K562 (cell line): ENCODE results near the gene CERS6. TPM values are rescaled to one million over a fixed set of nuclear protein-coding genes. Genes with fewer than 3 reads are reported as not detected.

Experiments used
- ARID2 ChIP-seq: fragments of 450-650 bp; IDR thresholded peaks from 2 replicates; pipeline ENCODE4 v1.6.1; 2017; ENCODE audit warnings: antibody characterized with exemption, mild to moderate bottlenecking
- ELF1 ChIP-seq: fragments of 200-800 bp; sonication (Bioruptor generic); IDR thresholded peaks from 2 replicates; pipeline ENCODE4 v1.6.1; 2016; ENCODE audit warnings: missing genetic modification characterization, missing compliant biosample characterization
- ELK3 ChIP-seq: fragments of 450-650 bp; formaldehyde crosslinking; IDR thresholded peaks from 2 replicates; pipeline ENCODE4 v1.4.0; 2020; ENCODE audit warnings: mild to moderate bottlenecking
- FOS ChIP-seq: IDR thresholded peaks from 3 replicates; pipeline ENCODE4 v1.6.1; 2011; ENCODE audit not compliant: insufficient read length; ENCODE audit errors: extremely low read depth
- GABPA ChIP-seq: fragments of 200-800 bp; sonication (Bioruptor generic); conservative IDR thresholded peaks from 2 replicates; pipeline ENCODE4 v1.6.1; 2016; ENCODE audit warnings: low read depth, missing genetic modification characterization, missing compliant biosample characterization
- HMGXB4 ChIP-seq: sonication (generic); formaldehyde crosslinking; IDR thresholded peaks from 2 replicates; pipeline ENCODE4 v1.8.1; 2023; ENCODE audit warnings: mild to moderate bottlenecking, missing genetic modification reagents
- KAT8 ChIP-seq: fragments of 450-650 bp; IDR thresholded peaks from 2 replicates; pipeline ENCODE4 v1.6.1; 2016; ENCODE audit warnings: low read depth, mild to moderate bottlenecking
- MCM3 ChIP-seq: fragments of 450-650 bp; IDR thresholded peaks from 2 replicates; pipeline ENCODE4 v1.6.1; 2016
- PHTF2 ChIP-seq: fragments of 250-450 bp; sonication (Bioruptor Pico); IDR thresholded peaks from 2 replicates; pipeline ENCODE4 v1.5.0; 2021; ENCODE audit warnings: mild to moderate bottlenecking
- RERE ChIP-seq: sonication (generic); formaldehyde crosslinking; IDR thresholded peaks from 2 replicates; pipeline ENCODE4 v1.8.0; 2023; ENCODE audit warnings: missing genetic modification reagents, mild to moderate bottlenecking, borderline replicate concordance
- SIN3B ChIP-seq: fragments of 450-650 bp; IDR thresholded peaks from 2 replicates; pipeline ENCODE4 v1.6.1; 2017; ENCODE audit warnings: low read depth, mild to moderate bottlenecking, moderate library complexity
- SNRNP70 ChIP-seq: fragments of 200-400 bp; formaldehyde crosslinking; optimal IDR thresholded peaks from 2 replicates; pipeline ENCODE3; 2017; ENCODE audit warnings: low read depth, low read length
- SRF ChIP-seq, 2 experiments: fragments of 250-450, 450-650 bp in 1 of 2; sonication (Bioruptor Pico) in 1 of 2; sonication (generic) in 1 of 2; formaldehyde crosslinking; IDR thresholded peaks; 2 replicates each; pipeline versions ENCODE4 v1.5.0 to v1.5.1; 2020 to 2022; ENCODE audit warnings: mild to moderate bottlenecking in 1 of 2, missing genetic modification reagents in 1 of 2
- THRA ChIP-seq: fragments of 450-650 bp; IDR thresholded peaks from 2 replicates; pipeline ENCODE4 v1.6.1; 2017; ENCODE audit warnings: mild to moderate bottlenecking, moderate library complexity
- ZNF217 ChIP-seq: sonication (generic); formaldehyde crosslinking; IDR thresholded peaks from 2 replicates; pipeline ENCODE4 v1.8.0; 2022; ENCODE audit warnings: mild to moderate bottlenecking, missing genetic modification reagents
- ZNF324 ChIP-seq: fragments of 250-450 bp; sonication (Bioruptor Pico); IDR thresholded peaks from 2 replicates; pipeline ENCODE4 v1.4.0; 2020; ENCODE audit warnings: mild to moderate bottlenecking
- ZNF644 ChIP-seq: fragments of 200-800 bp; sonication (Bioruptor generic); IDR thresholded peaks from 2 replicates; pipeline ENCODE4 v1.6.1; 2016; ENCODE audit warnings: low read depth, missing genetic modification characterization, missing compliant biosample characterization
- polyA plus RNA-seq, 8 experiments: library from polyadenylated mRNA; depleted of rRNA in 4 of 8; stranded (reverse) in 5 of 8; unstranded in 3 of 8; fragments of >200 nt; fragmentation: Nextera tagmentation in 2 of 8; fragmentation: Illumina TruSeq in 1 of 8; extraction: Ambion mirVana in 2 of 8; extraction: Trizol in 1 of 8; gene quantifications; 2 replicates each; pipeline versions ENCODE4 v1.2.1 to v1.2.3, GENCODE V29; 2011 to 2014; ENCODE audit warnings: inconsistent platforms in 1 of 8, missing spikeins in 1 of 8
- total RNA-seq, 7 experiments: library from RNA; depleted of rRNA in 6 of 7; stranded (reverse); fragments of >200 nt in 6 of 7; fragmentation: Illumina TruSeq in 2 of 7; extraction: Trizol in 2 of 7; gene quantifications; 2 replicates each; pipeline versions ENCODE4 v1.2.1 to v1.2.3, GENCODE V29; 2011 to 2021; ENCODE audit warnings: low replicate concordance in 1 of 7

CERS6 gene
- total and polyA plus RNA-seq, 9 of the 15 experiments (the other 6 are each of a cell fraction or from before 2014, with no cell fraction given), result 1.6 to 13.6 (median 11.4) TPM

GRCh38 chr2:168773719-168774521, 317.8 kb downstream of the CERS6 start (continued):
- TF ChIP-seq GABPA (tag) (peak; percentile 42), MCM3 (no peak), PHTF2 (no peak), RERE (CRISPR knock-in tag) (no peak), FOS (no peak), ZNF324 (no peak; the same call in 1 of the 2 replicates), HMGXB4 (CRISPR knock-in tag) (no peak), SRF (CRISPR knock-in tag; IDR thresholded peaks at IDR 0.05) (peak in 1 of 2 experiments; percentile 73; a peak in 1 of 4 replicates), ARID2 (peak; percentile 80; the same call in 1 of the 2 replicates), SIN3B (0 out of 2 replicates have a peak, but pooled peaks have one; percentile 12), ELF1 (tag) (peak; percentile 82), SNRNP70 (no peak), ZNF217 (CRISPR knock-in tag) (no peak), ELK3 (CRISPR knock-in tag) (no peak), THRA (no peak), KAT8 (no peak), ZNF644 (peak; percentile 90)
